ENCODE results near the gene NEGR1. TPM values are rescaled to one million over a fixed set of nuclear protein-coding genes. Genes with fewer than 3 reads are reported as not detected.
A peak's percentile ranks its signal among the peaks of the same experiment; 100 is the strongest.

NEGR1 gene
- total and polyA plus RNA-seq, 4 donors, result 0.08 to 0.14 (median 0.12) TPM; not detected in 1

DNA sequence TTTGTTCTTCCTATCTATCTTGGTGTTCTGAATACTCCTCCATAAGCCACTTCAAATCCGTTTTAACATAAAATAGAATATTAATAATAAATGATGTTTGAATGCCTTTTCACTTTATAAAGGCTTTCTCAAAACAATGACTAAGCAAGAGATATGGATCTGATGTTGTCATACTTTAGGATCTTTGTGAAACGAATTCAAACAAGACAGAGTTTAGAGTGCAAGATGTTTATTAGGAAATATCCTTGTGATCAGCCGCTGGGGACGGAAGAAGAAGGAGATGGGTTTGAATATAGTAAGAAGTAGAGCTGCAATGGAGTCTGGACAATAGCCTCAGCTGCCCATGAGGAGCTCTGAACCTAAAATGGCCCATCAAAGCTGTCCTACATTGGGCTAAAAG is 351.8 kb downstream of the NEGR1 start:
- no peak for TF ChIP-seq RXRA (IDR thresholded peaks at IDR 0.05)
- no peak for TF ChIP-seq REST (IDR thresholded peaks at IDR 0.05)
- no peak for TF ChIP-seq HNF4A (conservative IDR thresholded peaks at IDR 0.05)
- TF ChIP-seq JUND (IDR thresholded peaks at IDR 0.05), result no peak
- Histone ChIP-seq H3K4me3 (ENCODE audit: low read depth in 1 of 3, low read length in 3 of 3) (no peak overlapping the region), H3K27ac (ENCODE audit: low read depth in 1 of 2, low read length in 2 of 2) (no peak overlapping the region), H3K4me1 (ENCODE audit: control insufficient read depth in 4 of 4, insufficient read depth in 4 of 4, low read length in 3 of 4) (no peaks in the 10 kb centered on the region), H3K9ac (ENCODE audit: low read depth in 1 of 2, low read length in 2 of 2) (no peak overlapping the region), H3K36me3 (ENCODE audit: control insufficient read depth in 4 of 4, insufficient read depth in 3 of 4, low read depth in 1 of 4, low read length in 3 of 4) (no peaks in the 10 kb centered on the region), H3K27me3 (ENCODE audit: control insufficient read depth in 4 of 4, insufficient read depth in 4 of 4, low read length in 3 of 4) (no peaks in the 10 kb centered on the region), H3K9me3 (ENCODE audit: control insufficient read depth in 4 of 4, low read length in 3 of 4) (no peaks in the 10 kb centered on the region)
- DNase-seq (ENCODE audit: low spot score), result no peak
- WGBS, result 77% methylated on average over 4 of the region's 4 CpGs

GRCh38 chr1:71921935-71922559 is 360.3 kb downstream of the NEGR1 start:
- Histone ChIP-seq H3K4me3 (ENCODE audit: low read depth in 1 of 3, low read length in 3 of 3) (no peak overlapping the region), H3K27ac (ENCODE audit: low read depth in 1 of 2, low read length in 2 of 2) (peak overlapping the region in 1 of 2 donors; percentile 7), H3K36me3 (ENCODE audit: control insufficient read depth in 4 of 4, insufficient read depth in 3 of 4, low read depth in 1 of 4, low read length in 3 of 4) (no peaks in the 10 kb centered on the region), H3K4me1 (ENCODE audit: control insufficient read depth in 4 of 4, insufficient read depth in 4 of 4, low read length in 3 of 4) (peaks cover 0 to 23% (median 15%) of the 10 kb centered on the region in 4 donors), H3K9me3 (ENCODE audit: control insufficient read depth in 4 of 4, low read length in 3 of 4) (no peaks in the 10 kb centered on the region), H3K27me3 (ENCODE audit: control insufficient read depth in 4 of 4, insufficient read depth in 4 of 4, low read length in 3 of 4) (no peaks in the 10 kb centered on the region), H3K9ac (ENCODE audit: low read depth in 1 of 2, low read length in 2 of 2) (no peak overlapping the region)
- 68% methylated on average over 5 of the region's 5 CpGs for WGBS
- no peak for DNase-seq (ENCODE audit: low spot score)
- TF ChIP-seq, protein P1, sequence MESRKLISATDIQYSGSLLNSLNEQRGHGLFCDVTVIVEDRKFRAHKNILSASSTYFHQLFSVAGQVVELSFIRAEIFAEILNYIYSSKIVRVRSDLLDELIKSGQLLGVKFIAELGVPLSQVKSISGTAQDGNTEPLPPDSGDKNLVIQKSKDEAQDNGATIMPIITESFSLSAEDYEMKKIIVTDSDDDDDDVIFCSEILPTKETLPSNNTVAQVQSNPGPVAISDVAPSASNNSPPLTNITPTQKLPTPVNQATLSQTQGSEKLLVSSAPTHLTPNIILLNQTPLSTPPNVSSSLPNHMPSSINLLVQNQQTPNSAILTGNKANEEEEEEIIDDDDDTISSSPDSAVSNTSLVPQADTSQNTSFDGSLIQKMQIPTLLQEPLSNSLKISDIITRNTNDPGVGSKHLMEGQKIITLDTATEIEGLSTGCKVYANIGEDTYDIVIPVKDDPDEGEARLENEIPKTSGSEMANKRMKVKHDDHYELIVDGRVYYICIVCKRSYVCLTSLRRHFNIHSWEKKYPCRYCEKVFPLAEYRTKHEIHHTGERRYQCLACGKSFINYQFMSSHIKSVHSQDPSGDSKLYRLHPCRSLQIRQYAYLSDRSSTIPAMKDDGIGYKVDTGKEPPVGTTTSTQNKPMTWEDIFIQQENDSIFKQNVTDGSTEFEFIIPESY (IDR thresholded peaks at IDR 0.05), result no peak
- peak; percentile 45 to 47 for TF ChIP-seq RXRA (IDR thresholded peaks at IDR 0.05)
- peak; percentile 36 to 49 for TF ChIP-seq HNF4A (conservative IDR thresholded peaks at IDR 0.05)
- peak in 1 of 2 donors; percentile 9 for TF ChIP-seq RAD21 (IDR thresholded peaks at IDR 0.05)
- no peak for TF ChIP-seq JUND (IDR thresholded peaks at IDR 0.05)
- TF ChIP-seq SP1 (IDR thresholded peaks at IDR 0.05), result peak; percentile 7

GRCh38 chr1:71921204-71921603 is 361.1 kb downstream of the NEGR1 start:
- Histone ChIP-seq H3K4me3 (ENCODE audit: low read depth in 1 of 3, low read length in 3 of 3) (no peak overlapping the region), H3K36me3 (ENCODE audit: control insufficient read depth in 4 of 4, insufficient read depth in 3 of 4, low read depth in 1 of 4, low read length in 3 of 4) (no peaks in the 10 kb centered on the region), H3K9ac (ENCODE audit: low read depth in 1 of 2, low read length in 2 of 2) (no peak overlapping the region), H3K27ac (ENCODE audit: low read depth in 1 of 2, low read length in 2 of 2) (no peak overlapping the region), H3K4me1 (ENCODE audit: control insufficient read depth in 4 of 4, insufficient read depth in 4 of 4, low read length in 3 of 4) (peaks cover 0 to 23% (median 15%) of the 10 kb centered on the region in 4 donors), H3K27me3 (ENCODE audit: control insufficient read depth in 4 of 4, insufficient read depth in 4 of 4, low read length in 3 of 4) (no peaks in the 10 kb centered on the region), H3K9me3 (ENCODE audit: control insufficient read depth in 4 of 4, low read length in 3 of 4) (no peaks in the 10 kb centered on the region)
- WGBS, result 40% methylated on average over 1 of the region's 1 CpG
- no peak for DNase-seq (ENCODE audit: low spot score)
- no peak for TF ChIP-seq SP1 (IDR thresholded peaks at IDR 0.05)
- no peak for TF ChIP-seq TAF1 (conservative IDR thresholded peaks at IDR 0.05)
- TF ChIP-seq REST (IDR thresholded peaks at IDR 0.05), result no peak
- peak; percentile 52 for TF ChIP-seq HNF4G (IDR thresholded peaks at IDR 0.05)
- TF ChIP-seq, protein P2, sequence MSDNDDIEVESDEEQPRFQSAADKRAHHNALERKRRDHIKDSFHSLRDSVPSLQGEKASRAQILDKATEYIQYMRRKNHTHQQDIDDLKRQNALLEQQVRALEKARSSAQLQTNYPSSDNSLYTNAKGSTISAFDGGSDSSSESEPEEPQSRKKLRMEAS (IDR thresholded peaks at IDR 0.05), result no peak
- TF ChIP-seq YY1 (IDR thresholded peaks at IDR 0.05), result no peak
- TF ChIP-seq RXRA (IDR thresholded peaks at IDR 0.05), result peak in 1 of 2 donors; percentile 20
- TF ChIP-seq HNF4A (conservative IDR thresholded peaks at IDR 0.05), result peak; percentile 83 to 89
